PC-3 (cell line): ENCODE data around the gene MYO3B.

Experiments
- CTCF ChIP-seq: fragments of 300-600 bp; sonication (generic); conservative IDR thresholded peaks from 2 replicates; pipeline ENCODE4 v1.5.1; 2017; ENCODE audit warnings: antibody characterized with exemption, low read depth, mild to moderate bottlenecking, low read length
- EZH2 ChIP-seq: fragments of 300-600 bp; sonication (generic); IDR thresholded peaks from one replicate; pipeline ENCODE4 v1.6.1; 2017; ENCODE audit warnings: antibody characterized with exemption, mild to moderate bottlenecking, low read length; ENCODE audit not compliant: unreplicated experiment

- TF ChIP-seq CTCF = no peak
- TF ChIP-seq EZH2 = no peak
Observed at GRCh38 chr2:170260188-170260587, 82.2 kb downstream of the MYO3B start.
